Gastroesophageal sphincter (tissue), 3 donors: ENCODE results near the gene GAGE12E.
"Not testable (repeated sequence)": the region's sequence is repeated elsewhere in the genome, so short reads cannot be mapped to it uniquely, and the experiment has no call there.

ENCODE experiments used
- CTCF ChIP-seq, 4 experiments: fragments of 200-600 bp in 2 of 4; fragments of 450-650 bp in 2 of 4; sonication (generic) in 1 of 4; IDR thresholded peaks; one replicate each; pipeline ENCODE4 v1.5.1; 2017 to 2019; ENCODE audit warnings: antibody characterized with exemption in 4 of 4, mild to moderate bottlenecking in 2 of 4, moderate library complexity in 2 of 4
- EP300 ChIP-seq: sonication (generic); formaldehyde crosslinking; IDR thresholded peaks from one replicate; pipeline ENCODE4 v1.6.1; 2017; ENCODE audit warnings: antibody characterized with exemption, mild to moderate bottlenecking
- POLR2A ChIP-seq, 2 donors: fragments of 450-650 bp; IDR thresholded peaks; one replicate each; pipeline ENCODE4 v1.6.1; 2017; ENCODE audit warnings: antibody characterized with exemption in 2 of 2, mild to moderate bottlenecking in 2 of 2, moderate library complexity in 1 of 2
- POLR2AphosphoS5 ChIP-seq: sonication (generic); formaldehyde crosslinking; IDR thresholded peaks from one replicate; pipeline ENCODE4 v1.6.1; 2017; ENCODE audit warnings: antibody characterized with exemption

GRCh38 chrX:49569152-49569551, 18.1 kb downstream of the GAGE12E start:
- not testable (repeated sequence) for TF ChIP-seq CTCF (IDR thresholded peaks at IDR 0.05); POLR2A (IDR thresholded peaks at IDR 0.05); EP300; POLR2AphosphoS5
